ENCODE measurements around the gene SLIT3.

GRCh38 chr5:169095410-169095960 lies 205.5 kb downstream of the SLIT3 start:
- TF ChIP-seq CTCF (IDR thresholded peaks at IDR 0.05; ENCODE audit: insufficient read depth, low read length, poor library complexity, severe bottlenecking) (no peak), EZH2phosphoT487 (conservative IDR thresholded peaks at IDR 0.05; ENCODE audit: low read length) (no peak)

Data from SU-DHL-6 (cell line).